ENCODE data around the gene STRADA. TPM values are rescaled to one million over a fixed set of nuclear protein-coding genes. Genes with fewer than 3 reads are reported as not detected.

STRADA gene
- total and polyA plus RNA-seq, 3 donors from 2014 or later, result 55.3 to 142 (median 78.7) TPM

DNA sequence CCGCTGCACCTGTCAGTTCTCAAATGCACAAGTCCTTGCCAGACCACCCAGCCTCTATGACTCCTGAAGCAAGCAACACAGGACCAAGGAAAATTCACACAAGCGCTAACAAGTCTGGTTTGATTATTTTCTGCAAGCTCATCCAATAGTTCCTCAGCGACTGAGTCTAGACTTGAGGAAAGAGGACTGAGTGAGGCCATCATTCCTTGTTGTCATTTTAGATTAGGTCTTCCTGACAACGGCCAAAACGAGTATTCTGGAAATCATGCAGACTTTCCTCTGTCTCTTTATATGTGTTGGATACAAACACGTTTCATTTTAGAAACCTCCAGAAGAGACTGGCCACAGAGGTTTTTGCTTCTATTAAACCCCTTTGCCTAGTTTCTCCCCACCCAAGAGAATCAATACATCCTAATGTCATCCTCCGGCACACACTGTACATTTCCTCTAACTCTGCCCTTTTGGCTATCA, 31.2 kb upstream of the STRADA start:
- Histone ChIP-seq H3K27me3 (no peaks in the 10 kb centered on the region), H3K36me3 (ENCODE audit: low read depth, missing control alignments) (no peaks in the 10 kb centered on the region), H3K4me1 (peaks cover 19% of the 10 kb centered on the region), H3K27ac (peak overlapping the region; percentile 97 to 99), H3K9me3 (no peaks in the 10 kb centered on the region), H3K4me3 (peak overlapping the region; percentile 78 to 99)
- intact Hi-C loops (cut with DNase I; ENCODE audit: low total_unique reads), result loop anchor here (10.0 kb wide), 1 partner anchor 52 kb away; the partner anchor contains the start of genes FTSJ3 and PSMC5
- 2 to 3% methylated on average over 7 of the region's 7 CpGs for WGBS, 2 donors
- no peak for TF ChIP-seq CTCF (IDR thresholded peaks at IDR 0.05)
- TF ChIP-seq POLR2A (IDR thresholded peaks at IDR 0.05), result no peak
- peak; percentile 25 for DNase-seq

GRCh38 chr17:63768433-63768832, 26.8 kb upstream of the STRADA start:
- 79 to 84% methylated on average over 7 of the region's 7 CpGs for WGBS, 2 donors
- no peak overlapping the region for H3K27ac ChIP-seq
- no peak overlapping the region for H3K4me3 ChIP-seq
- H3K9me3 ChIP-seq, result no peaks in the 10 kb centered on the region
- TF ChIP-seq POLR2A (IDR thresholded peaks at IDR 0.05) (no peak), CTCF (IDR thresholded peaks at IDR 0.05) (no peak)
- DNase-seq, result no peak
- H3K27me3 ChIP-seq, result no peaks in the 10 kb centered on the region
- intact Hi-C loops (cut with DNase I; ENCODE audit: low total_unique reads), result no loop called here
- H3K4me1 ChIP-seq, result peaks cover 8% of the 10 kb centered on the region
- no peaks in the 10 kb centered on the region for H3K36me3 ChIP-seq (ENCODE audit: low read depth, missing control alignments)

DNA sequence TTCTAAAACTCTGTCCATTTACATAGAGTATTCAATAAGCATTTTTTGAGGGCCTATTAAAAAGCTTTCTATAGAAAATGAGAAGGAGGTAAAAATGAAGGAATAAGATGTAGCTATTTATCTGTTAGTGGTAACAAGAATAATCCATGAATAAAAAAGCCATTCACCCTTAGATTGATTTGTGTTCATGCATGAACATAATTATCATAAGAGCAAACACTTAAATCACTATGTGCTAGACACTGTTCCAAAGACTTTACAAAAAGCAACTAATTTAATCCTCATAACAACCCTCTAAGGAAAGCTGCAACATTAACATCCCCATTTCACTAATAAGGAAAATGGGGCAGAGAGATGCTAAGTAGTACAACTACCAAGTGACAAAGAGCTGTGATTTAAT, 25.2 kb upstream of the STRADA start:
- no peak for DNase-seq
- H3K27me3 ChIP-seq, result no peaks in the 10 kb centered on the region
- H3K4me1 ChIP-seq, result peaks cover 4% of the 10 kb centered on the region
- no peak overlapping the region for H3K4me3 ChIP-seq
- H3K36me3 ChIP-seq (ENCODE audit: low read depth, missing control alignments), result no peaks in the 10 kb centered on the region
- intact Hi-C loops (cut with DNase I; ENCODE audit: low total_unique reads), result no loop called here
- TF ChIP-seq CTCF (IDR thresholded peaks at IDR 0.05) (no peak), POLR2A (IDR thresholded peaks at IDR 0.05) (no peak)
- no peaks in the 10 kb centered on the region for H3K9me3 ChIP-seq
- H3K27ac ChIP-seq, result no peak overlapping the region

DNA sequence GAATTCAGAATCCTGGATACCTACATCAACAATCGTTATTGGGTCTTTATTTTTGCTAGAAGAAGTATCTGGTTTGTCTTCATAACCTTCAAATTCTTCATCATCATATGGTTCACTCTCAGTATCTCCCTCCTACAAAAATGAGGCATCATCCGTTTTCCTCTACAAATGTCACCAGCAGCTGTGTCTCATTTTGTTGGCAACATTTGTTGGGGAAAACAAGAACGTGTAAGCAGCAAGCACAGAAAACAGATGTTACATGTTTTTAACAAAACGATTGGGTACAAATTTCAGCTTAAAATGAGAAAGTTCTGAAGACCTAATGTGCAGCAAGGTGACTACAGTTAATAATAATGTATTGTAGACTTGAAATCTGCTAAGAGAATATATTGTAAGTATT, 23.1 kb upstream of the STRADA start:
- Histone ChIP-seq H3K4me3 (no peak overlapping the region), H3K27me3 (no peaks in the 10 kb centered on the region), H3K9me3 (no peaks in the 10 kb centered on the region), H3K4me1 (no peaks in the 10 kb centered on the region), H3K27ac (no peak overlapping the region), H3K36me3 (ENCODE audit: low read depth, missing control alignments) (no peaks in the 10 kb centered on the region)
- 71 to 72% methylated on average over 4 of the region's 4 CpGs for whole genome bisulfite sequencing, 2 donors
- intact Hi-C loops (cut with DNase I; ENCODE audit: low total_unique reads), result no loop called here
- DNase-seq, result no peak
- TF ChIP-seq CTCF (IDR thresholded peaks at IDR 0.05) (no peak), POLR2A (IDR thresholded peaks at IDR 0.05) (no peak)
